SKM-1 (cell line): ENCODE results near the gene TREML2.

Experiments
- DNase-seq: peaks from one replicate; lab custom pipeline; 2025; ENCODE audit not compliant: unreplicated experiment; lab: John Stamatoyannopoulos, UW

The TREML2 gene

GRCh38 chr6:41153992-41154625, 46.8 kb downstream of the TREML2 start, which contains the start of gene TREML1:
Gene TREML1 (minus strand): TSS chr6:41154347. CDS start chr6:41154288, 59 bp downstream.
- DNase-seq: no peak

GRCh38 chr6:41153451-41153850, 47.5 kb downstream of the TREML2 start:
- DNase-seq: no peak

- DNase-seq: no peak
Observed at GRCh38 chr6:41150671-41151070, 50.3 kb downstream of the TREML2 start.

GRCh38 chr6:41147917-41148316, 53.0 kb downstream of the TREML2 start:
- DNase-seq: no peak
